Stimulated activated CD4-positive, alpha-beta T cell treated with anti-CD3 and anti-CD28 coated beads, Interleukin-15, amount 100 ng/mL, for 48 hours (primary cell): Measurements from ENCODE around the gene YIPF4.
A peak's percentile ranks its signal among the peaks of the same experiment; 100 is the strongest.
"Not testable (repeated sequence)": the region's sequence is repeated elsewhere in the genome, so short reads cannot be mapped to it uniquely, and the experiment has no call there.

Experiments
- DNase-seq, 2 donors: peaks; one replicate each; pipeline ENCODE4 v3.0.0-alpha.2; 2020; ENCODE audit warnings: low read depth in 2 of 2

YIPF4 gene

DNA sequence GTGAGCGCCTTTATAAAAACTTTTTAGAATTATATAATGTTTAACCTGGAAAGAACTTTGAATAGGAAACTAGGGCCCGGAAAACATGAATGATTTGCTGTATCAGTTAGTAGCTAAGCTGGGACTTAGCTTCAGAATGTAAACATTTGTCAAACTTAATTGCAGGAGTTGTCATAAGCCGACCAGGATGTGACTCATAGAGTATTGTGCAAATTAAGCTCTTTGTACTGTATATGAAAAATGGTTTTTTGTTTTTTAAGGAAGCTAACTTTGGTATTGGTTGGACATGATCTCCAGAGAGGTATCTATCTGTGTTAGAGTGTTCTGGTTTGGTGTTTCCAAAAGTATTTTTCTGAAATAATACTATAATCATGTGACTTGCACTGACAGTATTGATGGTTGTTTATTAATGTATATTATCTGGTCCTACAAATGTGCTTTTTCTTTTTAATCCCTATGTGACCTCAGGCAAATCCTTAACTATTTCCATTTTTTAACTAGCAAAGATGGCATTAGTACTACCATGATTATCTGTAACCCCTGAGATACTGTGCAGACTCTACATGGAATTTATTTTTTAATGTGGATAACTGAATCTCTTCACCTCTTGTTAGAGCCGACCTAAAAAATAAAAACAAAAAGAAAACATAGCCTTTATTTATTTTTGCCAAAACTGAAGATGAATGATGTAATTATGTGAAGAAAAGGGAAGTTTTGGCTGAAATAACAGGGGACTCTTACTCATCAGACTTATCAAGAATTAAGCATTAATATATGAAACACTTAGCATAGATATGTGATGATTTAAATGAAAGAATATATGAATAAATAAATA lies 11.7 kb downstream of the YIPF4 start:
- no peak for DNase-seq

- no peak for DNase-seq
These were observed 12.3 kb downstream of the YIPF4 start for GRCh38 chr2:32290000-32290339.

DNA sequence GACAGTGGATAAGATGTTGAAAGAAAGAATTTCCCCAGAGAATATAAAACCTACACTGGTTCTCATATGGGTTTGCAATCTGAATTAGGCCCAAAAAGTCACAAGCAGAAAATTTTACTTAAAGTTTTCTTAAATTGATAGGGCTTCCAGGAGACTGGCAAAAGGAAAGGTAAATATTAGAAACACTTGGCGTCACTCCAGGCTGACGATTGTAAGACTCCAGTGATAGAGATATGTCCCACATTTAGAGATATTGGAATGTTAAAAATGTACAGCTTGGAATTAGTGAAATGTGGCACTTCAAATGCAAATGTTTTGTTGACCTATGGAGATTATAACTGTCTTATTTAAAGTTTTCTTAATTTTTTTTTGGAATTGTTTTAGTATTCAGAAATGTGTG lies 14.0 kb downstream of the YIPF4 start:
- DNase-seq: no peak

DNA sequence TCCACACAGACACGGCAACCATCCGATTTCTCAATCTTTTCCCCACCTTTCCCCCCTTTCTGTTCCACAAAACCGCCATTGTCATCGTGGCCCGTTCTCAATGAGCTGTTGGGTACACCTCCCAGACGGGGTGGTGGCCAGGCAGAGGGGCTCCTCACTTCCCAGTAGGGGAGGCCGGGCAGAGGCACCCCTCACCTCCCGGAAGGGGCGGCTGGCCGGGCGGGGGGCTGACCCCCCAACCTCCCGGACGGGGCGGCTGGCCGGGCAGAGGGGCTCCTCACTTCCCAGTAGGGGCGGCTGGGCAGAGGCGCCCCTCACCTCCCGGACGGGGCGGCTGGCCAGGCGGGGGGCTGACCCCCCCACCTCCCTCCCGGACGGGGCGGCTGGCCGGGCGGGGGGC lies 15.8 kb downstream of the YIPF4 start:
- not testable (repeated sequence) for DNase-seq

DNA sequence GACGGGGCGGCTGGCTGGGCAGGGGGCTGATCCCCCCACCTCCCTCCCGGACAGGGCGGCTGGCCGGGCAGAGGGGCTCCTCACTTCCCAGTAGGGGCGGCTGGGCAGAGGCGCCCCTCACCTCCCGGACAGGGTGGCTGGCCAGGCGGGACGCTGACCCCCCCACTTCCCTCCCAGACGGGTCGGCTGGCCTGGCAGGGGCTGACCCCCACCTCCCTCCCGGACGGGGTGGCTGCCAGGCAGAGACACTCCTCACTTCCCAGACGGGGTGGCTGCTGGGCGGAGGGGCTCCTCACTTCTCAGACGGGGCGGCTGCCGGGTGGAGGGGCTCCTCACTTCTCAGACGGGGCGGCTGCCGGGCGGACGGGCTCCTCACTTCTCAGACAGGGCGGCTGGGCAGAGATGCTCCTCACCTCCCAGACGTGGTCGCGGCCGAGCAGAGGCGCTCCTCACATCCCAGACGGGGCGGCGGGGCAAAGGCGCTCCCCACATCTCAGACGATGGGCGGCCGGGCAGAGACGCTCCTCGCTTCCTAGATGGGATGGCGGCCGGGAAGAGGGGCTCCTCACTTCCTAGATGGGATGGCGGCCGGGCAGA lies 16.4 kb downstream of the YIPF4 start:
- not testable (repeated sequence) for DNase-seq

DNA sequence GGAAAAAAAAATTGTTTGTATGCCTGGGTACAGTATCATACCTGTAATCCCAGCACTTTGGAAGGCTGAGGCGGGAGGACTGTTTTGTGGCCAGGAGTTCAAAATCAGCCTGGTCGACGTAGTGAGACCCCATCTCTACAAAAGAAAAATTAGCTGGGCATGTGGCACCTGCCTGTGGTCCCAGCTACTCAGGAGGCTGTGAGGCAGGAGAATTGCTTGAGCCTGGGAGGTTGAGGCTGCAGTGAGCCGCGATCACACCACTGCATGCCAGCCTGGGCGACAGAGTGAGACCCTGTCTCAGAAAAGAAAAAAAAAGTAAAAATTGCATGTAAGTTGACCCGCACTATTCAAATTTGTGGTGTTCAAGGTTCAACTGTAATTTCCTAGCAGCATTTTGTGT lies 32.9 kb downstream of the YIPF4 start:
- DNase-seq: no peak

GRCh38 chr2:32314886-32315285 lies 37.2 kb downstream of the YIPF4 start:
- DNase-seq: no peak

GRCh38 chr2:32328679-32329078 lies 51.0 kb downstream of the YIPF4 start:
- DNase-seq: not testable (repeated sequence)

DNA sequence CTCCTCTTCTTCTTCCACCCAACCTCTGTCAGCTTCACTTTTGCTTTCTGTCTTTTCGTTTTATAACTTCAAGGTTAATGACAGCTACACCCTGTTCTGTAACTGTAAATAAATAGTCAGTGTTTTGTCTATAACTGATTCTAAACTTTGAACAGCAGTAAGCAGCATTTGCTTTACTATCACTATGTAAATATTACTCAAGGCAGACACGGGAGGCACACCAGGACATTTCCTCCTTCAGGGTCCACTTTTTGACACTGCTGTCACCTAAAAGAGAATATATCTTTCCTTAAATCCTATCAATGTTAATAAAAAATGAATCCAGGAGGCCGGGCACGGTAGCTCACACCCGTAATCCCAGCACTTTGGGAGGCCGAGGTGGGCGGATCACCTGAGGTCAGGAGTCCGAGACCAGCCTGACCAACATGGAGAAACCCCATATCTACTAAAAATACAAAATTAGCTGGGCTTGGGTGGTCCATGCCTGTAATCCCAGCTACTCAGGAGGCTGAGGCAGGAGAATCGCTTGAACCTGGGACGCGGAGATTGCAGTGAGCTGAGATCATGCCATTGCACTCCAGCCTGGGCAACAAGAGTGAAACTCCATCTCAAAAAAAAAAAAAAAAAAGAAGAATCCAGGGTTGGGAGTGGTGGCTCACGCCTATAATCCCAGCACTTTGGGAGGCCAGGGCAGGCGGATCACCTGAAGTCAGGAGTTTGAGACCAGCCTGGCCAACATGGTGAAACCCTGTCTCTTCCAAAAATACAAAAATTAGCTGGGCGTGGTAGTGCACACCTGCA lies 51.7 kb downstream of the YIPF4 start:
- DNase-seq: not testable (repeated sequence)

DNA sequence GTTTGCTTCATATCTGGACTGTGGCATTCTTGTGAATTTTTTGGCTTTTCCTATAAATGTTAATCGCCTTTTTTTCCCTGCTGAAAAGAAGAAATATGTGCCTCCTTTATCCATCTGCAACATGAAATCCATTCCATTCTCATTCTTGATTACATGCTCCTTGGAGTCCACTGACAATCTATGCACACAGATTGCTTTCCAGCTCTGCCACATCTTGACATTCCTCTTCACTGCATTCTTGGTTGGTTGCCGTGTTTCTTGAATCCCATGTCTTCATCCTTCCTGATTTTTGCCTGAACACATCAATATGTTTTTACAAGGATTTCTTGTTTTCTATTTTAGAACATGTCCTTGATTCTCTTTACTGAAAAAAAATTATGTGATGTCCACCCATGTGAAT lies 52.4 kb downstream of the YIPF4 start:
- no peak for DNase-seq

DNA sequence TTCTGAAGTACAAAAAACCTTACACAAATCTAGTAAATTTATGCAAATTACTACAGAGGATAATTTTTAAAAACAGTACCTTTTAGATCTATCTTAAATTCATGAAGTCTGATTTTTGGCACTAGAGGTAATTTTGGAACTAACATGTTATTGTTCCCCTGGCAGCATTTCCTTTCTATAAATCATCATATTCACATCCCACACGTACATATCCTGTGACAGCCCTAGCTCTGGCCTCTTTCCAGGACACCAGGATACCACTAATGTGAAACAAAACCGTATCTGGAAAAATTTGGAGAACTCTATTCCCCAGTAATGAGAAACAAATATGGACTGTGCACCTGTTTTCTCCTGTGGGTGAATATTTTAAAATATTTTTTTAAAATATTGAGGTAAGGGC lies 65.1 kb downstream of the YIPF4 start:
- no peak for DNase-seq

DNA sequence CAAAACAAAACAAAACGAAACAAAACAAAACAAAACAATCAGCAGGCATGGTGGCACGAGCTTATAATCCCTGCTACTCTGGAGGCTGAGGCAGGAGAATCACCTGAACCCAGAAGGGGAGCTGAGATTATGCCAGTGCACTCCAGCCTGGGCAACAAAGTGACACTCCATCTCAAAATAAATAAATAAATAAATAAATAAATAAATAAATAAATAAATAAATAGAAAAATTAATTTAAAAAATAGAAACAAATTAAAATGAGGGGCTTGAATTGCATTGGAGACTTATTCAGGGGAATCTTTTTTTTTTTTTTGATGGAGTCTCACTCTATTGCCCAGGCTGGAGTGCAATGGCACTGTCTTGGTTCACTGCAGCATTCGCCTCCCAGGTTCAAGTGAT lies 73.1 kb downstream of the YIPF4 start:
- not testable (repeated sequence) for DNase-seq

GRCh38 chr2:32355976-32356680 lies 78.4 kb downstream of the YIPF4 start:
- DNase-seq: peak in 1 of 2 donors; percentile 2

GRCh38 chr2:32356681-32357317 lies 79.1 kb downstream of the YIPF4 start, which contains the start of gene BIRC6:
BIRC6 (plus strand) TSS chr2:32357023; CDS start chr2:32357162, 139 bp downstream.
- peak; percentile 95 to 96 for DNase-seq

DNA sequence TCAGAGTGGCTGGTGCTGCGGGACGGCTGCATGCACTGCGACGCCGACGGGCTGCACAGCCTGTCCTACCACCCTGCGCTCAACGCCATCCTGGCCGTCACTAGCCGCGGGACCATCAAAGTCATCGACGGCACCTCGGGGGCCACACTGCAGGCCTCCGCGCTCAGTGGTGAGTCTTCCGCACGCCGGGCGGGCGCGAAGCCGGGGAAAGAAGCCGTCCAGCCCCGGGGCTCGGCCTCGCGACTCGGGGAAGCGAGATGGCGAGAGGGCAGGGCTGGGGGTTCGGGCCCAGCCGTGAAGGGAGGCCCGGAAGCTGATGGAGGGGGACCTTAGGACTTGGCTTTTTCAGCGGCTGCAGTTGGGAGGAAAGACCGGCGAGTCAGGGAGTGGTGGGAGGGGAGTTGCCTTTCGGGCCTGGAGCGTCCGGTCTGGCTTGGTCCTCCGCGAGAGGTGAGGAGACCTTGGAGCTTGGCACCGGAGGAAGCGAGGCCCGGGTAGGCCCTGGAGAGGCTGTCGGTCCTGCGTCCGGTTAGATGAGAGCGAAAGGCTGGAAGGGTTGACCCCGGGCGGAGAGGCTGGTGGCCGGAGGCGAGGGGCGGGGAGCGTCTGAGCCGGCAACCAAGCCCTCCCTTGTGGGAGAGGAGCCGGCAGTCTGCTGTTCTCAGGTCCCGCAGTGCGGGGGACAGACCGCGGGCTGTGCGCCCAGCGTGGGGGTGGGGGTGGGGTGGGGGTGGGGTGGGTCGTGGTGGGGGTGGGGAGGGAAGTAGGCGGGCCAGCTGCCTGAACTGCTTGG lies 79.8 kb downstream of the YIPF4 start:
- DNase-seq: peak; percentile 15 to 19

- no peak for DNase-seq
These were observed 80.4 kb downstream of the YIPF4 start for GRCh38 chr2:32358111-32358482.

GRCh38 chr2:32360416-32360815 lies 82.7 kb downstream of the YIPF4 start:
- DNase-seq: no peak

GRCh38 chr2:32362997-32363396 lies 85.3 kb downstream of the YIPF4 start:
- DNase-seq: not testable (repeated sequence)

- DNase-seq: no peak
These were observed 85.9 kb downstream of the YIPF4 start for GRCh38 chr2:32363597-32363996.

- DNase-seq: not testable (repeated sequence)
These were observed 86.6 kb downstream of the YIPF4 start for GRCh38 chr2:32364290-32364689.

DNA sequence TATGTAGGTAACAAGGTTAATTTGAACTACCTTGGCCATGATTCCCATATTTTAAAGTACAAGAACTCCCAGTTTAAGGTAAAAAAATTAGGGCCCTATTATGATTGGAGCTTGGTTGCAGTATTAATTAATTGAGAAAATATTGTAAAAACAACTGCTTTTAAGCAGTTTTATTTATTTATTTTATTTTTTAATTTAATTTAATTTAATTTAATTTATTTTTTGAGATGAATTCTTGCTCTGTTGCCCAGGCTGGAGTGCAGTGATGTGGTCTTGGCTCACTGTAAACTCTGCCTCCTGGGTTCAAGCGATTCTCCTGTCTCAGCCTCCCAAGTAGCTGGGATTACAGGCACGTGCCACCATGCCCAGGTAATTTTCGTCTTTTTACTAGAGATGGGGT lies 88.0 kb downstream of the YIPF4 start:
- DNase-seq: not testable (repeated sequence)
